AG04449 (cell line): ENCODE data around the gene ZNF428.

Experiments used
- CTCF ChIA-PET: fragments of 350-600 bp; formaldehyde crosslinking; extraction: SDS; loops from one replicate; lab custom pipeline; 2021; ENCODE audit warnings: antibody characterized with exemption; lab: Yijun Ruan, JAX
- POLR2A ChIA-PET: fragments of 400-600, 350-600 bp; formaldehyde crosslinking; extraction: SDS; loops from one replicate; lab custom pipeline; 2020; ENCODE audit warnings: antibody characterized with exemption, inconsistent platforms; lab: Yijun Ruan, JAX
- DNase-seq: peaks from one replicate; pipeline ENCODE4 v3.0.0-alpha.2; 2010; ENCODE audit warnings: low read depth, low spot score
- H3K4me3 ChIP-seq: 2 replicates; pipeline ENCODE4 v1.5.1; 2011; ENCODE audit warnings: low read depth, mild to moderate bottlenecking, control low read depth, low read length
- TF ChIP-seq, protein P1 (sequence below): IDR thresholded peaks from one replicate; pipeline ENCODE4 v1.5.1; 2011; ENCODE audit warnings: mild to moderate bottlenecking, moderate library complexity, low read length, control low read depth, inconsistent platforms; ENCODE audit not compliant: insufficient read depth; ENCODE audit errors: missing control alignments

ZNF428 gene

GRCh38 chr19:43612374-43612773 is 7.1 kb downstream of the ZNF428 start:
- ChIA-PET POLR2A (no interaction called here), CTCF (no interaction called here)
- DNase-seq: no peak
- no peak overlapping the region for H3K4me3 ChIP-seq
- TF ChIP-seq, protein P1, sequence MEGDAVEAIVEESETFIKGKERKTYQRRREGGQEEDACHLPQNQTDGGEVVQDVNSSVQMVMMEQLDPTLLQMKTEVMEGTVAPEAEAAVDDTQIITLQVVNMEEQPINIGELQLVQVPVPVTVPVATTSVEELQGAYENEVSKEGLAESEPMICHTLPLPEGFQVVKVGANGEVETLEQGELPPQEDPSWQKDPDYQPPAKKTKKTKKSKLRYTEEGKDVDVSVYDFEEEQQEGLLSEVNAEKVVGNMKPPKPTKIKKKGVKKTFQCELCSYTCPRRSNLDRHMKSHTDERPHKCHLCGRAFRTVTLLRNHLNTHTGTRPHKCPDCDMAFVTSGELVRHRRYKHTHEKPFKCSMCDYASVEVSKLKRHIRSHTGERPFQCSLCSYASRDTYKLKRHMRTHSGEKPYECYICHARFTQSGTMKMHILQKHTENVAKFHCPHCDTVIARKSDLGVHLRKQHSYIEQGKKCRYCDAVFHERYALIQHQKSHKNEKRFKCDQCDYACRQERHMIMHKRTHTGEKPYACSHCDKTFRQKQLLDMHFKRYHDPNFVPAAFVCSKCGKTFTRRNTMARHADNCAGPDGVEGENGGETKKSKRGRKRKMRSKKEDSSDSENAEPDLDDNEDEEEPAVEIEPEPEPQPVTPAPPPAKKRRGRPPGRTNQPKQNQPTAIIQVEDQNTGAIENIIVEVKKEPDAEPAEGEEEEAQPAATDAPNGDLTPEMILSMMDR: no peak

DNA sequence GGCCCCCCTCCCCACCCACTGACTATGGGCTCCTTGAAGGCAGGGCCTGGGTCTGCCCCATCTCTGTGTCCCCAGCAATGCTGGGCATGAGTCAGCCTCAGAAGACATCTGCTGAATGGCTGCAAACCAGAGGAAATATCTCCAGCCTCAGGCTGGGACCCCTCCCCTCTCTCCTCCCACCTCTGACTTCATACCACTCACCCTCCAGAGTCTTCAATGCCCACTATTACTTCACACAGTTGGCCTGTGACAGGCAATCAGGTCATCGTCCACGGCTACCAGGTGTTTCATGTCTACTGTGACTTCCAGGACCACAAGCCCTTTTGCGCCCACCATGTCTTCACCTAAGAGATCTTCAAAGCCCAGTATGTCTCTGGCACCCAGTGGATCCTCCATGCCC is 7.6 kb downstream of the ZNF428 start, which contains the start of gene SRRM5:
TSS of gene SRRM5 (plus strand) at position 301 of the 400 bp plus-strand sequence. CDS start at position 335, 34 bp downstream.
- no peak for DNase-seq
- H3K4me3 ChIP-seq: no peak within 1 kb of the TSS
- CTCF ChIA-PET: no interaction called here
- POLR2A ChIA-PET: no interaction called here
- TF ChIP-seq, protein P1: no peak

DNA sequence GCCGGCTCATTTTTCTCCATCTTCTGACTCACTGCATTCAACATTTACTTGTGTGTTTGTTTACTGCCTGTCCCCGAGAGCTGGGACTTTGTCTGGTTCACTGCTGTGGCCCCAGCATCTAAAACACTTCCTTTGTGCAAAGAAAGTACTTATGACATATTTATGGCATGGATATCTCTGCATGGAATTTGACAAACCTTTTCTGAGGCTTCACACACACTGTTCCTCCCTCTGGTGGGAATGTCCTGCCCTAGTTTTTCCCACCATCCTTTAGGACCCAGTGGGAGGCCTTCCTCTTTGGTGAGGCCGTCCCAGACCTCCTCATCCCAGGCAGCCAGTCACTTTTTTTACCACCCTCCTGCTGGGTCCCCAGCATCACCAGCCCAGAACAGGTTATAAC is 8.9 kb downstream of the ZNF428 start:
- CTCF ChIA-PET: interaction anchor here (1.2 kb wide), 1 partner anchor 13 kb away, joined by 4 read pairs; the partner anchor contains the start of gene ZNF576
- no peak overlapping the region for H3K4me3 ChIP-seq
- no peak for DNase-seq
- POLR2A ChIA-PET: no interaction called here
- TF ChIP-seq, protein P1: no peak

DNA sequence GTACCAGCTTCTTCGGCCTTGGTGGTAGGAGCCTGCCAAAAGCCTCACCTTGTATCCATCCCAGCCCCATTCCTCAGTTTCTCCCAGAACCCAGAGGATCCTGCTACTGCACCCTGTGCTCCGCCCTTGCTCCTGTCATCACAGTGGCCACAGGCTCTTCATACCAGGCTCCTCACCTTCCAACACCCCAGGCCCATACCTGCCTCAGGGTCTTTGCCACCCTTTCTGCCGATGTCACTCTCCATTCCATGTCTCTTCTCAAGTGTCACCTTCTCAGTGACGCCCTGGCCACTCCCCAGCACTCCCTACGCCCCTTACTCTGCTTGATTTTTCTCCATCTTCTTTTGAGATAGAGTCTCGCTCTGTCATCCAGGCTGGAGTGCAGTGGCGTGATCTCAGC is 9.6 kb downstream of the ZNF428 start:
- TF ChIP-seq, protein P1: no peak
- ChIA-PET CTCF (no interaction called here), POLR2A (no interaction called here)
- no peak overlapping the region for H3K4me3 ChIP-seq
- no peak for DNase-seq

DNA sequence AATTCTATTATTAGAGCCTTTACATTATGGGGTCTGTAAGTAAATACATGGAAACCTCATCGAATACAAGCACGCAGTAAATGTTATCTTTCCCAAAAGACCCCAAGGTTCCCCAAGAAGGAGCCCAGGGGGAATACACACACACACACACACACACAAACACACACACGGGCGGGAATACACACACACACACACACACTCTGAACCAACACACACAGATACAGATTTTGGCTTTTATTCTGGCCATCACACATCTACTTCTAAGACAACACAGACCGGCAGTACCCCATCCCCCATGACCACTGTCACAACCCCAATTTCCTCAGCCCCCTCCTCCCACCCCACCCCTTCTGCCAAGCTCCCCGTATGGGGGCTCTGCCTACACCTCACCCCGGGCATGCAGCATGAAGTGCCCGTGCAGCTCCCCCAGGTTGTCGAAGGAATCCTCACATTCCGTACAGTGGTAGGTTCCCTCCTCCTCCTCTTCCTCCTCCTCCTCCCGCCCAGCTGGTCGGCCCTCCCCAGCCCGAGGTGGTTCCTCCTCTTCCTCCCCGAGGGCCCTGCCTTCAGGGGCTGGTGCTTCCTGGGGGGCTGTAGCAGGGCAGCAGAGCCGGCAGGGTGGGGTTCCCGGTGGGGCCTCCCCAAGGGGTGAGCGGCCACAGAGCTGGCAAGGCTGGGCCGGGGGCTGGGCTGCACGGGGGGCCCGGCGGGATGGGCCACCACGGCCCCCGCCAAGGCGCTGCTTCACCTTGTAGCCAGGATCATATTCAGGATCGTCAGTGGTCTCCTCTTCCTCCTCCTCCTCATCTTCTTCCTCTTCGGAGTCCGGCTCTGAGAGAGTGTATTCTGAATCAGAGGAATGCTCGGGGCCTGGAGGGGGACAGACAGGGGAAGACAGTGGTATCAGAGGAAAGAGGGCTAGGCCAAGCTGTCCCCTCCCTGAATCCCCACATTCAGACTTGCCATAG is 11.9 kb downstream of the ZNF428 start:
- TF ChIP-seq, protein P1: no peak
- DNase-seq: no peak
- ChIA-PET POLR2A (interaction anchor here (1.4 kb wide), 1 partner anchor 12 kb away, joined by 4 read pairs; the partner anchor contains the start of genes IRGQ and ZNF576), CTCF (interaction anchor here (0.5 to 1.8 kb wide), 3 partner anchors 11 to 31 kb away, joined by 3 to 6 read pairs (median 3); partner anchors contain the start of gene ZNF576)
- H3K4me3 ChIP-seq: no peak overlapping the region
